PFSK-1 (cell line): Measurements from ENCODE around the gene NRXN3.

ENCODE experiments used
- FOXP2 ChIP-seq: optimal IDR thresholded peaks from 2 replicates; pipeline ENCODE3; 2011; ENCODE audit warnings: borderline replicate concordance, control low read depth, inconsistent platforms; ENCODE audit not compliant: insufficient read depth; ENCODE audit errors: extremely low read length, extremely low read depth
- POLR2AphosphoS5 ChIP-seq: IDR thresholded peaks from 2 replicates; pipeline ENCODE4 v1.6.1; 2012; ENCODE audit warnings: low read depth, mild to moderate bottlenecking, control low read depth, low read length, moderate library complexity
- REST ChIP-seq, 2 experiments: IDR thresholded peaks; 2 replicates each; pipeline versions ENCODE4 v1.6.1 to v1.8.0; 2011 to 2012; ENCODE audit warnings: low read depth in 2 of 2, low read length in 2 of 2, control low read depth in 1 of 2, inconsistent platforms in 1 of 2, mild to moderate bottlenecking in 1 of 2, moderate library complexity in 1 of 2; ENCODE audit not compliant: insufficient read depth in 1 of 2
- SIN3A ChIP-seq: IDR thresholded peaks from 2 replicates; pipeline ENCODE4 v1.6.1; 2012; ENCODE audit warnings: mild to moderate bottlenecking, low read length, moderate library complexity, borderline replicate concordance; ENCODE audit not compliant: insufficient read depth
- TAF1 ChIP-seq: IDR thresholded peaks from 2 replicates; pipeline ENCODE4 v1.6.1; 2012; ENCODE audit warnings: low read length, control low read depth, borderline replicate concordance; ENCODE audit not compliant: insufficient read depth

GRCh38 chr14:79134361-79134760 is 964.2 kb downstream of the NRXN3 start:
- TF ChIP-seq TAF1: no peak
- no peak for TF ChIP-seq POLR2AphosphoS5
- no peak for TF ChIP-seq REST (IDR thresholded peaks at IDR 0.05; ENCODE audit: insufficient read depth in 1 of 2, low read depth in 2 of 2, low read length in 2 of 2)
- no peak for TF ChIP-seq SIN3A
- TF ChIP-seq FOXP2: no peak
